ENCODE results near the gene CD22. TPM values are rescaled to one million over a fixed set of nuclear protein-coding genes. Genes with fewer than 3 reads are reported as not detected.

CD22 gene
- total RNA-seq, 1 donor from 2014 or later, result 0.23 TPM

DNA sequence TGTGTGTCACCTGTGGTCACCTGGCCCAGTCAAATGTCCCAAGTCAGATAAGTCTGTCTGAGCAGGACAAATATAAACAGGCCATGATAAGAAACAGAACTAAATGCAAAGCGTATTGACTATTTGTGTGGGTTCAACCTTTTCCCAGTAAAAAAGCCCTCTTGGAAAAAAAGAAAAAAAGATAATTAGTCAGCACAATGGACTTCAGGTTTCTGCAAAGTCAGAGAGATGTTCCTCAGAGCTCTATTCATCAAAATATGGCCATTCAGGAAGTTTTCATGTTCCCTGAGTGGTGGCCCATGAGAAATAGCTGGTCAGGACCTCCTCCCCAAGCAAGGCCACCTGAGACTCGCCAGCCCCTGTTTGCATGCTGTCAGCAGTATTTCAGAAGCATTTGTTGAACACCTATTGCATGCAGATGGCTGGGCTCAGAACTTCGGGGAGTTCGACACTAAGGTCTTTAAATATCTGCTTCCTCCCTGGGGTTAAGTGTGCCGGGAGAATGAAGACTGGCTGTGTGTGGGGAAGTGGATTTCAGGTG, 32.0 kb downstream of the CD22 start:
- no peak for DNase-seq (ENCODE audit: low read depth)
- TF ChIP-seq, protein P1, sequence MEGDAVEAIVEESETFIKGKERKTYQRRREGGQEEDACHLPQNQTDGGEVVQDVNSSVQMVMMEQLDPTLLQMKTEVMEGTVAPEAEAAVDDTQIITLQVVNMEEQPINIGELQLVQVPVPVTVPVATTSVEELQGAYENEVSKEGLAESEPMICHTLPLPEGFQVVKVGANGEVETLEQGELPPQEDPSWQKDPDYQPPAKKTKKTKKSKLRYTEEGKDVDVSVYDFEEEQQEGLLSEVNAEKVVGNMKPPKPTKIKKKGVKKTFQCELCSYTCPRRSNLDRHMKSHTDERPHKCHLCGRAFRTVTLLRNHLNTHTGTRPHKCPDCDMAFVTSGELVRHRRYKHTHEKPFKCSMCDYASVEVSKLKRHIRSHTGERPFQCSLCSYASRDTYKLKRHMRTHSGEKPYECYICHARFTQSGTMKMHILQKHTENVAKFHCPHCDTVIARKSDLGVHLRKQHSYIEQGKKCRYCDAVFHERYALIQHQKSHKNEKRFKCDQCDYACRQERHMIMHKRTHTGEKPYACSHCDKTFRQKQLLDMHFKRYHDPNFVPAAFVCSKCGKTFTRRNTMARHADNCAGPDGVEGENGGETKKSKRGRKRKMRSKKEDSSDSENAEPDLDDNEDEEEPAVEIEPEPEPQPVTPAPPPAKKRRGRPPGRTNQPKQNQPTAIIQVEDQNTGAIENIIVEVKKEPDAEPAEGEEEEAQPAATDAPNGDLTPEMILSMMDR (conservative IDR thresholded peaks at IDR 0.05; ENCODE audit: low read depth, low read length), result no peak
- no peak overlapping the region for H3K4me3 ChIP-seq (ENCODE audit: low read depth, low read length)

DNA sequence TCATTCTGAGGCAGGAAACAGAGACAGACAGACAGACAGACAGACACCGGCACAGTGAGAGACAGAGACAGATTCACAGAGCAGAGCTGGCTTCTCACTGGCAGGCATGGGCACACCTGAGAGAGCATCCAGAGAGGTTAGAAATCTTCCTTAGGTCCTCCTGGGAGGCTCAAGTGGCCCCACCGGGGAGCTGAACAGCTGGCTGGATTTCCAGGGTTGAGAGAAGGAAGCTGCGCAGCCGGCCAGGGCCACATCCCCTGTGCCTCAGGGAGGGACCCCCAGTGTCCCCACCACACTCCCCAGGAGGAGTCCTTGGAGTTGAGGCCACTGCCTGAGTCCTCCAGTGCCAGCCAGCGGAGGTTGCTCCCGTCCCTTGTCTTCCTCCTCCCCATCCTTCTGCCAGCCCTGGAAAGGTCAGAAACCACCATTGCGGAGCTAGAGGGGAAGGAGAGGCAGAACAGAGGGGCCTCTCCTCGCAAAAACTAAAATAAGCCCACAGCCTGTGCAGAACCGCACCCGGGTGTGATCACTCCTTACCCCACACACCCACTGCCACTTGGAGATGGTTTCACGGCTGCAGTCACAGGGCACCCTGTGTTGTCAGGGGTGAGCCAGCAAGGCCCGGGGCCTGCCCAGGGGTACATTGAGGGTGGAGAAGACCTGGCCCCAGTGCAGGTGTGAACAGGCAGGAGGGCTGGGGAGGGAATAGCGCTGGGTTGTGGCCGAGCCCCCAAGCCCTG, 33.4 kb downstream of the CD22 start:
- DNase-seq (ENCODE audit: low read depth), result no peak
- no peak overlapping the region for H3K4me3 ChIP-seq (ENCODE audit: low read depth, low read length)
- TF ChIP-seq, protein P1 (conservative IDR thresholded peaks at IDR 0.05; ENCODE audit: low read depth, low read length), result no peak

DNA sequence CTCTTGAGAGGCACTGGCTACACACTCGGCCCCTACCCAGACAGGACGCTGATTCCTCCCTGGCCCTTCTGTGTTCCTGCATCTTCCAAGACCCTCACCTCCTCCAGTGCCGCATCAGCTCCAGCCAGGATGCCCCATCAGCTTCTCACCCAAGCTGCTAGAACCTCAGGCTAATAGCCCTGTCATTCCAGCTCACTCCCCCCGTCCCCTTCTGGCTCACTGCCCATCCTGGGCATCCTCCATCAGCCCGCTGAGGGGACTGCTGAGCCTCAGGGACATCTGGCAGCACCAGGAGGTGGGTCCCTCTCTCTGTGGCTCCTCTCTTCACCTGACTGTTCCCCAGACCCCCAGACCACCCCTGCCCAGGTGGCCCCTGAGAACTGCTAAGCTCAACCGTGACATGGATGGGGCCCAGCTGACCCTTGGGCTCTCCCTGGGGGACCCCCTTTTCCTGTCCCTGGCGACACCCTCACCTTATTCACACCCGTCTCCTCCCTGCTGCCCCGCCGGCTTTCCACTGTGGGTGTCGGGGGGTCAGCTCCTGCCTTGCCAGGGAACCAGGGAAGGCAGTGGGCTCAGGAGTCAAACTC, 34.1 kb downstream of the CD22 start:
- TF ChIP-seq, protein P1 (conservative IDR thresholded peaks at IDR 0.05; ENCODE audit: low read depth, low read length), result no peak
- DNase-seq (ENCODE audit: low read depth), result no peak
- H3K4me3 ChIP-seq (ENCODE audit: low read depth, low read length), result no peak overlapping the region

DNA sequence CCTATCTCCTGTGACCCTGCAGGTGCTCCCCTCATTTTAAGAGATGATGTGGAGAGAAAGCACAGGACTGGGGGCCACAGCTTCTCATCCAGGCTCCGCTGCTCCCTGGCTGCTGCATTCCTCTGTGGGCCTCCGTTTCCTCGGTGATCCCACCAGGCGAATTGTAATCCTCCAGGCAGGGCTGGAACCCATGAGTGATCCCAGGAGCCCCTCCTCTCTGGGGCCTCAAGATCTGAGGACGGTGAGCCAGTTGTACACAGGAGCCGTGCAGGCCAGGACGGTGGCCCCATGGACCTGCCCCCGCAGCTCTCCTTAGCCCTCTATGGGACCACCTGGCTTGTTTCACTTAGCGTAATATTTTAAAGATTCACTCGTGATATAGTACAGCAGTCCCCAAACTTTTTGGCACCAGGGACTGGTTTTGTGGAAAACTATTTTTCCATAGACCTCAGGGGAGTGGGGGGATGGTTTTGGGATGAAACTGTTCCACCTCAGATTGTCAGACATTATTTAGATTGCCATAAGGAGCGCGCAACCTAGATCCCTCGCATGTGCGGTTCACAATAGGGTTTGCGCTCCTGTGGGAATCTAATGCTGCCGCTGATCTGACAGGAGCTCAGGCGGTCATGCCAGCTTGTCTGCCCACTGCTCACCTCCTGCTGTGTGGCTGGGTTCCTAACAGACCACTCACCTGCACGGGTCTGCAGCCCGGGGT, 34.9 kb downstream of the CD22 start:
- DNase-seq (ENCODE audit: low read depth), result no peak
- no peak overlapping the region for H3K4me3 ChIP-seq (ENCODE audit: low read depth, low read length)
- TF ChIP-seq, protein P1 (conservative IDR thresholded peaks at IDR 0.05; ENCODE audit: low read depth, low read length), result no peak

DNA sequence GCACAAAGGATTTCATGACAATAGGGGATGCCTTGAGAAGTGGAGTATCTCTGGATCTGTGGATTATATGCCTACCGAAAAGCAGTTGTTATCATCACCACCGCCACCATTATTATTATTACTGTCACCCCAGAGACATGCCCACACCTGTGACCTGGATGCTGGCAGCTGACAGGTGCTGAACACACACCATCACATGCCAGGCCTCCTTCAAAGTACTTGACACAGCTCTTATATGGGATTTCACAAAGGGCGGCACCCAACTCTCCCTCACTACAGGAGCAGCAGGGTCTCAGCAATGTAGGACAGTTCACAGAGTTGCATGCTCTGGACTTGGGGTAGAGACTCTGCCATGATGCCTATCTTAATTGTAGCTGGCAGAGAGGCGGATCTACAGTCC, 36.3 kb downstream of the CD22 start:
- no peak for DNase-seq (ENCODE audit: low read depth)
- TF ChIP-seq, protein P1 (conservative IDR thresholded peaks at IDR 0.05; ENCODE audit: low read depth, low read length), result no peak
- H3K4me3 ChIP-seq (ENCODE audit: low read depth, low read length), result no peak overlapping the region

DNA sequence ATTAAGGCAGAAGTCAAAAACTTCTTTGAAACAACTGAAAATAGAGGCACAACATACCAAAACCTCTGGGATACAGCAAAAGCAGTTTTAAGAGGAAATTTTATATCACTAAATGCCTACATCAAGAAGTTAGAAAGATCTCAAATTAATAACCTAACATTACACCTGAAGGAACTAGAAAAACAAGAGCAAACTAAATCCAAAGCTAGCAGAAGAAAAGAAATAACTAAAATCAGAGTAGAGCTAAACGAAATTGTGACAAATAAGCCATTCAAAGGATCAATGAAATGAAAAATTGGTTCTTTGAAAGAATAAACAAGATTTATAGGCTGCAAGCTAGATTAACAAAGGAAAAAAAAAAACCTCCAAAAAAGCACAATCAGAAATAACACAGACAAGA, 39.4 kb downstream of the CD22 start:
- H3K4me3 ChIP-seq (ENCODE audit: low read depth, low read length), result no peak overlapping the region
- DNase-seq (ENCODE audit: low read depth), result no peak
- TF ChIP-seq, protein P1 (conservative IDR thresholded peaks at IDR 0.05; ENCODE audit: low read depth, low read length), result no peak

Measured in epithelial cell of proximal tubule (primary cell).